CD4-positive, alpha-beta T cell treated with Interleukin-6 for 4 hours (primary cell): ENCODE measurements around the gene ATN1.

Experiments
- DNase-seq: peaks from one replicate; pipeline ENCODE4 v3.0.0-alpha.2; 2020; ENCODE audit warnings: mixed read lengths

The ATN1 gene

GRCh38 chr12:6946920-6947374, 19.2 kb downstream of the ATN1 start:
- no peak for DNase-seq

- no peak for DNase-seq
These were observed 19.9 kb downstream of the ATN1 start for GRCh38 chr12:6947615-6948014.

GRCh38 chr12:6948873-6949594, 21.3 kb downstream of the ATN1 start:
- DNase-seq: peak; percentile 54

GRCh38 chr12:6950401-6950801, 22.6 kb downstream of the ATN1 start:
- peak; percentile 45 for DNase-seq

- peak; percentile 76 for DNase-seq
These were observed 23.2 kb downstream of the ATN1 start, which contains the start of gene PTPN6 for GRCh38 chr12:6950811-6951540. Gene PTPN6, plus strand, starts transcription at chr12:6951356. Its CDS starts 157 bp downstream, at chr12:6951513.

GRCh38 chr12:6951551-6952120, 23.9 kb downstream of the ATN1 start:
- peak; percentile 44 for DNase-seq

GRCh38 chr12:6952121-6952862, 24.5 kb downstream of the ATN1 start:
- DNase-seq: peak; percentile 33

- no peak for DNase-seq
These were observed 25.2 kb downstream of the ATN1 start for GRCh38 chr12:6952863-6953441.

- peak; percentile 69 for DNase-seq
These were observed 25.9 kb downstream of the ATN1 start for GRCh38 chr12:6953442-6954315.

GRCh38 chr12:6954316-6955107, 26.8 kb downstream of the ATN1 start:
- DNase-seq: no peak

GRCh38 chr12:6955108-6956020, 27.6 kb downstream of the ATN1 start:
- DNase-seq: no peak

GRCh38 chr12:6956021-6956727, 28.4 kb downstream of the ATN1 start:
- no peak for DNase-seq

GRCh38 chr12:6957151-6957701, 29.5 kb downstream of the ATN1 start:
- DNase-seq: peak; percentile 37

- DNase-seq: no peak
These were observed 30.2 kb downstream of the ATN1 start for GRCh38 chr12:6957741-6958608.

- no peak for DNase-seq
These were observed 30.9 kb downstream of the ATN1 start for GRCh38 chr12:6958609-6959057.

GRCh38 chr12:6959058-6959804, 31.5 kb downstream of the ATN1 start:
- DNase-seq: peak; percentile 77
